H1 (cell line): ENCODE measurements around the gene KDM8. TPM values are rescaled to one million over a fixed set of nuclear protein-coding genes. Genes with fewer than 3 reads are reported as not detected.

Source experiments
- CTCF ChIA-PET: fragments of 300-600 bp; sonication (Branson Sonifier 250); formaldehyde crosslinking; loops from one replicate; lab custom pipeline; 2021; ENCODE audit not compliant: partially characterized antibody; lab: Charles Lee
- POLR2A ChIA-PET: fragments of 300-600 bp; sonication (Branson Sonifier 250); formaldehyde crosslinking; loops from one replicate; lab custom pipeline; 2021; ENCODE audit warnings: inconsistent platforms; ENCODE audit not compliant: partially characterized antibody; lab: Charles Lee
- DNase-seq, 2 experiments: peaks; one replicate each; pipeline versions ENCODE4 v3.0.0 to v3.0.0-alpha.2; 2010 to 2022; ENCODE audit warnings: low spot score in 2 of 2, low read depth in 1 of 2, mixed read lengths in 1 of 2
- FAIRE-seq: peaks from 2 replicates; lab custom pipeline; 2011; peaks lifted over from hg19 to GRCh38; lab: Jason Lieb, UNC
- H2AFZ ChIP-seq: 2 replicates; pipeline ENCODE4 v1.8.1; 2012; ENCODE audit warnings: low read length, inconsistent platforms
- H2AK5ac ChIP-seq: 2 replicates; pipeline ENCODE4 v1.6.1; 2013; ENCODE audit warnings: low read depth, low read length
- H2BK120ac ChIP-seq: replicated peaks from 2 replicates; pipeline ENCODE3; 2013; ENCODE audit warnings: low read depth, low read length, inconsistent platforms
- H2BK12ac ChIP-seq: 2 replicates; pipeline ENCODE4 v1.6.1; 2013; ENCODE audit warnings: low read depth, low read length
- H2BK15ac ChIP-seq: 2 replicates; pipeline ENCODE4 v1.6.1; 2013; ENCODE audit warnings: low read length
- H2BK20ac ChIP-seq: 2 replicates; pipeline ENCODE4 v1.6.1; 2013; ENCODE audit warnings: low read length
- H2BK5ac ChIP-seq: 2 replicates; pipeline ENCODE4 v1.6.1; 2013; ENCODE audit warnings: low read depth, low read length
- H3K14ac ChIP-seq: 2 replicates; pipeline ENCODE4 v1.6.1; 2013; ENCODE audit warnings: inconsistent platforms; ENCODE audit not compliant: insufficient read length
- H3K18ac ChIP-seq: 2 replicates; pipeline ENCODE4 v1.6.1; 2013; ENCODE audit warnings: low read length; ENCODE audit errors: extremely low read depth
- H3K23ac ChIP-seq: 2 replicates; pipeline ENCODE4 v1.6.1; 2013; ENCODE audit warnings: inconsistent platforms; ENCODE audit not compliant: insufficient read length
- H3K23me2 ChIP-seq: 2 replicates; pipeline ENCODE4 v1.6.1; 2013; ENCODE audit warnings: low read depth, low read length
- H3K27ac ChIP-seq: 2 replicates; pipeline ENCODE4 v1.6.1; 2011; ENCODE audit warnings: low read depth, low read length, inconsistent platforms
- H3K27me3 ChIP-seq, 4 experiments: replicated peaks in 1 of 4; 1 replicate in 1 of 4; 2 replicates in 3 of 4; pipeline versions ENCODE4 v1.6.1 to v1.8.1; 2011 to 2013; ENCODE audit warnings: low read length in 3 of 4, mild to moderate bottlenecking in 3 of 4, inconsistent platforms in 2 of 4, mixed read lengths in 2 of 4, moderate library complexity in 1 of 4; ENCODE audit not compliant: control insufficient read depth in 3 of 4, insufficient read depth in 3 of 4; ENCODE audit errors: extremely low read depth in 1 of 4
- H3K36me3 ChIP-seq, 4 experiments: 2 replicates each; pipeline versions ENCODE4 v1.6.1 to v1.8.1; 2011 to 2013; ENCODE audit warnings: mild to moderate bottlenecking in 4 of 4, low read length in 3 of 4, moderate library complexity in 2 of 4, control low read depth in 1 of 4, inconsistent platforms in 1 of 4; ENCODE audit not compliant: insufficient read depth in 4 of 4, control insufficient read depth in 2 of 4
- H3K4ac ChIP-seq: replicated peaks from 2 replicates; pipeline ENCODE3; 2013; ENCODE audit warnings: low read length, low read depth, mixed read lengths, inconsistent platforms; ENCODE audit not compliant: insufficient read length
- H3K4me1 ChIP-seq, 4 experiments: replicated peaks in 1 of 4; 1 replicate in 1 of 4; 2 replicates in 3 of 4; pipeline versions ENCODE4 v1.6.1 to v1.8.1; 2011 to 2013; ENCODE audit warnings: low read length in 3 of 4, inconsistent platforms in 2 of 4, mixed read lengths in 1 of 4; ENCODE audit not compliant: insufficient read depth in 4 of 4, control insufficient read depth in 3 of 4
- H3K4me2 ChIP-seq, 2 experiments: 2 replicates each; pipeline versions ENCODE4 v1.6.1 to v1.8.1; 2011 to 2013; ENCODE audit warnings: low read depth in 2 of 2, low read length in 2 of 2, control low read depth in 1 of 2, inconsistent platforms in 1 of 2, mild to moderate bottlenecking in 1 of 2; ENCODE audit not compliant: insufficient read depth in 1 of 2
- H3K4me3 ChIP-seq, 4 experiments: fragments of 200-600, 300-600 bp in 1 of 4; sonication (generic), shearing (Covaris generic), sonication (Bioruptor Twin) in 1 of 4; 2 replicates each; pipeline versions ENCODE4 v1.5.1 to v1.8.1; 2011 to 2016; ENCODE audit warnings: low read length in 4 of 4, low read depth in 3 of 4, control low read depth in 2 of 4, inconsistent platforms in 2 of 4, mild to moderate bottlenecking in 2 of 4, mixed read lengths in 1 of 4, moderate library complexity in 1 of 4; ENCODE audit not compliant: insufficient read depth in 2 of 4; ENCODE audit errors: extremely low read depth in 1 of 4
- H3K56ac ChIP-seq: replicated peaks from 2 replicates; pipeline ENCODE3; 2013; ENCODE audit warnings: low read depth, mild to moderate bottlenecking, mixed read lengths, low read length, inconsistent platforms; ENCODE audit not compliant: insufficient read length
- H3K79me1 ChIP-seq: 2 replicates; pipeline ENCODE4 v1.6.1; 2013; ENCODE audit warnings: low read depth, low read length, control low read depth
- H3K79me2 ChIP-seq, 2 experiments: 2 replicates each; pipeline versions ENCODE4 v1.6.1 to v1.8.1; 2012 to 2013; ENCODE audit warnings: low read length in 2 of 2, mild to moderate bottlenecking in 2 of 2, inconsistent platforms in 1 of 2; ENCODE audit not compliant: insufficient read depth in 2 of 2, control insufficient read depth in 1 of 2
- H3K9ac ChIP-seq, 4 experiments: replicated peaks in 1 of 4; 1 replicate in 1 of 4; 2 replicates in 3 of 4; pipeline versions ENCODE4 v1.6.1 to v1.8.1; 2011 to 2013; ENCODE audit warnings: low read depth in 3 of 4, low read length in 3 of 4, control low read depth in 2 of 4, mild to moderate bottlenecking in 2 of 4, moderate library complexity in 2 of 4, inconsistent platforms in 1 of 4; ENCODE audit errors: extremely low read depth in 1 of 4
- H3K9me3 ChIP-seq, 2 experiments: 2 replicates each; pipeline versions ENCODE4 v1.6.1 to v1.8.1; 2012 to 2013; ENCODE audit warnings: mild to moderate bottlenecking in 2 of 2, moderate library complexity in 2 of 2, control low read depth in 1 of 2, inconsistent platforms in 1 of 2, low read depth in 1 of 2, low read length in 1 of 2, mixed read lengths in 1 of 2; ENCODE audit not compliant: insufficient read depth in 2 of 2
- H4K20me1 ChIP-seq, 2 experiments: replicated peaks in 1 of 2; 2 replicates each; pipeline versions ENCODE3 to v1.8.1; 2011 to 2013; ENCODE audit warnings: inconsistent platforms in 2 of 2, low read length in 2 of 2, mild to moderate bottlenecking in 1 of 2; ENCODE audit not compliant: insufficient read depth in 2 of 2, control insufficient read depth in 1 of 2
- H4K5ac ChIP-seq: 2 replicates; pipeline ENCODE4 v1.6.1; 2013; ENCODE audit warnings: low read length, low read depth, mixed read lengths, inconsistent platforms; ENCODE audit not compliant: insufficient read length
- H4K8ac ChIP-seq: 2 replicates; pipeline ENCODE4 v1.8.0; 2013; ENCODE audit warnings: mild to moderate bottlenecking, moderate library complexity, low read length, inconsistent platforms; ENCODE audit not compliant: insufficient read depth; ENCODE audit errors: extremely low read depth
- H4K91ac ChIP-seq: replicated peaks from 2 replicates; pipeline ENCODE3; 2013; ENCODE audit warnings: low read length, mixed read lengths, inconsistent platforms; ENCODE audit not compliant: insufficient read length
- BACH1 ChIP-seq: IDR thresholded peaks from 2 replicates; pipeline ENCODE4 v1.6.1; 2012; ENCODE audit warnings: low read length, improper control_type of control experiment
- CTCF ChIP-seq, 3 experiments: IDR thresholded peaks; 1 replicate in 2 of 3; 2 replicates in 1 of 3; pipeline versions ENCODE4 v1.5.1 to v1.6.1; 2011; ENCODE audit warnings: low read length in 3 of 3, mild to moderate bottlenecking in 3 of 3, inconsistent platforms in 2 of 3, low read depth in 1 of 3, moderate library complexity in 1 of 3; ENCODE audit not compliant: insufficient read depth in 1 of 3; ENCODE audit errors: control extremely low read depth in 1 of 3
- EZH2 ChIP-seq: fragments of 200-600 bp; sonication (generic); IDR thresholded peaks from 2 replicates; pipeline ENCODE4 v1.7.1; 2012; ENCODE audit warnings: low read depth, mild to moderate bottlenecking, moderate library complexity, low read length, inconsistent platforms; ENCODE audit not compliant: severe bottlenecking
- GABPA ChIP-seq: IDR thresholded peaks from 2 replicates; pipeline ENCODE4 v1.6.1; 2011; ENCODE audit warnings: mild to moderate bottlenecking, low read length, moderate library complexity, borderline replicate concordance; ENCODE audit not compliant: insufficient read depth
- JUND ChIP-seq: IDR thresholded peaks from 2 replicates; pipeline ENCODE4 v1.6.1; 2011; ENCODE audit warnings: mild to moderate bottlenecking, improper control_type of control experiment, low read length
- POU5F1 ChIP-seq: IDR thresholded peaks from 2 replicates; pipeline ENCODE4 v1.6.1; 2011; ENCODE audit warnings: low read depth, mild to moderate bottlenecking, low read length, moderate library complexity
- TAF1 ChIP-seq: IDR thresholded peaks from 2 replicates; pipeline ENCODE4 v1.6.1; 2011; ENCODE audit warnings: mild to moderate bottlenecking, low read depth, low read length
- TAF7 ChIP-seq: optimal IDR thresholded peaks from 2 replicates; pipeline ENCODE3; 2011; ENCODE audit warnings: low read depth, mild to moderate bottlenecking, inconsistent platforms, low read length, moderate library complexity, borderline replicate concordance
- WGBS, 2 experiments: shearing (Covaris generic) in 1 of 2; methylation state at CpG; one replicate each; pipeline versions ENCODE4 v1.1.6 to v1.1.7; 2013 to 2015; ENCODE audit warnings: low lambda C conversion rate in 2 of 2, mixed read lengths in 2 of 2, inconsistent platforms in 1 of 2, low coverage in 1 of 2, missing lambda C conversion rate in 1 of 2; ENCODE audit not compliant: insufficient replicate concordance in 2 of 2, insufficient coverage in 1 of 2, insufficient read length in 1 of 2; ENCODE audit errors: extremely low coverage in 1 of 2, missing lambda C conversion rate in 1 of 2; 5-methylcytosine and 5-hydroxymethylcytosine counted together
- polyA plus RNA-seq, 7 experiments: library from polyadenylated mRNA; depleted of rRNA in 3 of 7; stranded (reverse) in 5 of 7; unstranded in 2 of 7; fragments of >200 nt in 5 of 7; fragments of 200-250 nt in 2 of 7; gene quantifications; 1 replicate in 5 of 7; 2 replicates in 1 of 7; 4 replicates in 1 of 7; pipeline versions ENCODE4 v1.2.1 to v1.2.3, GENCODE V29; 2011 to 2013; ENCODE audit warnings: missing spikeins in 2 of 7, mixed read lengths in 2 of 7
- total RNA-seq: library from RNA; stranded (reverse); fragmentation: NEBNext Ultra II Directional; extraction: Animal tissue kit (Norgen Biotek cat#: 25700); gene quantifications from 2 replicates; pipeline ENCODE4 v1.2.1, GENCODE V29; 2021

The KDM8 gene
- total and polyA plus RNA-seq, 2 of the 8 experiments (the other 6 are each of a cell fraction or from before 2014, with no cell fraction given) = 10.3 to 12.8 TPM

GRCh38 chr16:27222249-27223225 lies 19.2 kb downstream of the KDM8 start:
- Histone ChIP-seq H2BK20ac (no peak overlapping the region), H4K91ac (no peak overlapping the region), H3K18ac (no peak overlapping the region), H2AK5ac (no peak overlapping the region), H3K9me3 (no peaks in the 10 kb centered on the region), H2BK15ac (no peak overlapping the region), H2BK120ac (no peak overlapping the region), H3K79me2 (no peaks in the 10 kb centered on the region), H3K79me1 (no peaks in the 10 kb centered on the region), H3K9ac (no peak overlapping the region), H3K56ac (no peak overlapping the region), H3K4me3 (no peak overlapping the region), H4K8ac (no peak overlapping the region; the same call in 1 of the 2 replicates), H2BK5ac (no peak overlapping the region), H3K27me3 (no peaks in the 10 kb centered on the region), H3K23me2 (no peaks in the 10 kb centered on the region), H3K4ac (no peak overlapping the region), H3K27ac (no peak overlapping the region), H2BK12ac (no peak overlapping the region), H3K4me1 (0 out of 7 replicates have a peak, but pooled peaks cover 0 to 2% (median 0%) of the 10 kb centered on the region in 4 experiments), H2AFZ (no peak overlapping the region), H3K36me3 (no peaks in the 10 kb centered on the region), H4K20me1 (no peaks in the 10 kb centered on the region), H3K14ac (no peak overlapping the region), H3K23ac (no peak overlapping the region), H4K5ac (no peak overlapping the region), H3K4me2 (no peak overlapping the region)
- 94% methylated on average over 30 of the region's 30 CpGs; no CpG with 5 or more reads in 1 of the 2 experiments for WGBS, 2 experiments
- TF ChIP-seq POU5F1 = no peak
- no peak for TF ChIP-seq JUND
- no peak for TF ChIP-seq GABPA
- no peak for TF ChIP-seq CTCF (IDR thresholded peaks at IDR 0.05; ENCODE audit: control extremely low read depth in 1 of 3, insufficient read depth in 1 of 3, low read depth in 1 of 3, low read length in 3 of 3)
- no peak for TF ChIP-seq EZH2
- no peak for TF ChIP-seq TAF7
- no peak for TF ChIP-seq BACH1
- TF ChIP-seq TAF1 = no peak
- DNase-seq = no peak
- no peak for FAIRE-seq
- CTCF ChIA-PET = interaction anchor here (1.2 to 7.6 kb wide), 8 partner anchors 8 to 150 kb away, joined by 3 to 73 read pairs (median 8); partner anchors contain the start of gene KDM8
- POLR2A ChIA-PET = interaction anchor here (1.0 to 2.4 kb wide), 3 partner anchors 10 to 19 kb away, joined by 3 to 11 read pairs (median 4); partner anchors contain the start of gene KDM8
